IMR-90 (cell line): ENCODE results near the gene LFNG.

Source experiments
- RAD21 ChIP-seq: IDR thresholded peaks from 2 replicates; pipeline ENCODE4 v1.6.1; 2012; ENCODE audit warnings: low read length, improper control_type of control experiment
- TF ChIP-seq, protein P1 (sequence below): conservative IDR thresholded peaks from 2 replicates; pipeline ENCODE4 v1.5.1; 2012; ENCODE audit warnings: mild to moderate bottlenecking, low read depth, low read length, improper control_type of control experiment

DNA sequence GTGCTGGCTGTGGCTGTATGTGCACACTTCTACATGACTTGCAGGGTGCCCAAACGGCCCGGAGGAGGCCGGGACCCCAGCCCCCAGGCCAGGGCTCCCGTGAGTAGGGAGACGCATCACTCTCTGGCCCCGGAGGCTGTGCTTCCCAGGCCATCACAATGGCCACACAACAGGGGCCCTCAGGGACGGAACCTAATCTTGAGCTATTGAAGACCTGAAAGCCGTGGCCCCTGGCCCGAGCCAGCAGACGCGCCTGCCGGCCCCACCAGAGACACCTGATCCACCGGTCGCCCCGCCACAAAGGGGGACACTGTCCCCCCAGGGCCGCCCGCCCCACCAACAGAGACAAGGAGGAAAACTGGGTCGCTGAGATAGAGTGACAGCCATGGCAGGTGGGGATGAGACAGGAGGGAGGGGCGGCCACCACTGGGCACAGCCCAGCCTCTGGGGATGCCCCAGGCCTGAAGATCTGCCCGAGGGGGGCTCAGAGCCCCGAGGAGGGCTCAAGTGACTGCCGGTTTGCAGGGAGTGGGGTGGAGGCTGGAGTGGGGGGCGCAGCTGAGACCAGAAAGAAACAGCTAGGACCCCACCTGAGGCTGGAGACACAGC is 10.2 kb upstream of the LFNG start:
- TF ChIP-seq, protein P1, sequence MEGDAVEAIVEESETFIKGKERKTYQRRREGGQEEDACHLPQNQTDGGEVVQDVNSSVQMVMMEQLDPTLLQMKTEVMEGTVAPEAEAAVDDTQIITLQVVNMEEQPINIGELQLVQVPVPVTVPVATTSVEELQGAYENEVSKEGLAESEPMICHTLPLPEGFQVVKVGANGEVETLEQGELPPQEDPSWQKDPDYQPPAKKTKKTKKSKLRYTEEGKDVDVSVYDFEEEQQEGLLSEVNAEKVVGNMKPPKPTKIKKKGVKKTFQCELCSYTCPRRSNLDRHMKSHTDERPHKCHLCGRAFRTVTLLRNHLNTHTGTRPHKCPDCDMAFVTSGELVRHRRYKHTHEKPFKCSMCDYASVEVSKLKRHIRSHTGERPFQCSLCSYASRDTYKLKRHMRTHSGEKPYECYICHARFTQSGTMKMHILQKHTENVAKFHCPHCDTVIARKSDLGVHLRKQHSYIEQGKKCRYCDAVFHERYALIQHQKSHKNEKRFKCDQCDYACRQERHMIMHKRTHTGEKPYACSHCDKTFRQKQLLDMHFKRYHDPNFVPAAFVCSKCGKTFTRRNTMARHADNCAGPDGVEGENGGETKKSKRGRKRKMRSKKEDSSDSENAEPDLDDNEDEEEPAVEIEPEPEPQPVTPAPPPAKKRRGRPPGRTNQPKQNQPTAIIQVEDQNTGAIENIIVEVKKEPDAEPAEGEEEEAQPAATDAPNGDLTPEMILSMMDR = no peak
- no peak for TF ChIP-seq RAD21
